Aorta (tissue), 5 donors: ENCODE results near the gene ABLIM3. TPM values are rescaled to one million over a fixed set of nuclear protein-coding genes. Genes with fewer than 3 reads are reported as not detected.

Source experiments
- ATAC-seq: fragments of 200-7000 bp; cut with Tn5 transposase; one replicate; pipeline ENCODE4 v1.9.1; 2022; ENCODE audit warnings: moderate library complexity; ENCODE audit not compliant: low FRiP score
- DNase-seq, 2 donors: peaks; one replicate each; pipeline ENCODE4 v3.0.0-alpha.2; 2020
- H3K27ac ChIP-seq, 2 donors: one replicate each; pipeline ENCODE4 v1.5.1; 2013; ENCODE audit warnings: low read length in 2 of 2, mild to moderate bottlenecking in 2 of 2, moderate library complexity in 2 of 2, control low read depth in 1 of 2, inconsistent platforms in 1 of 2, low read depth in 1 of 2
- H3K27me3 ChIP-seq, 2 donors: one replicate each; pipeline ENCODE4 v1.6.1; 2013; ENCODE audit warnings: control low read depth in 1 of 2, low read length in 1 of 2, mild to moderate bottlenecking in 1 of 2, moderate library complexity in 1 of 2; ENCODE audit not compliant: insufficient read depth in 2 of 2, control insufficient read depth in 1 of 2
- H3K36me3 ChIP-seq, 2 donors: one replicate each; pipeline ENCODE4 v1.6.1; 2013; ENCODE audit warnings: control low read depth in 1 of 2, low read length in 1 of 2, mild to moderate bottlenecking in 1 of 2; ENCODE audit not compliant: insufficient read depth in 2 of 2, control insufficient read depth in 1 of 2
- H3K4me1 ChIP-seq, 2 donors: one replicate each; pipeline ENCODE4 v1.6.1; 2013; ENCODE audit warnings: low read length in 2 of 2, control low read depth in 1 of 2, mild to moderate bottlenecking in 1 of 2, moderate library complexity in 1 of 2; ENCODE audit not compliant: insufficient read depth in 2 of 2, control insufficient read depth in 1 of 2
- H3K4me3 ChIP-seq, 2 donors: one replicate each; pipeline ENCODE4 v1.5.1; 2013; ENCODE audit warnings: low read length in 2 of 2, control low read depth in 1 of 2, mild to moderate bottlenecking in 1 of 2
- H3K9me3 ChIP-seq: one replicate; pipeline ENCODE4 v1.6.1; 2013; ENCODE audit warnings: mild to moderate bottlenecking, low read length; ENCODE audit not compliant: control insufficient read depth
- WGBS, 2 donors: extraction: QIAGEN DNeasy Blood & Tissue Kit; methylation state at CpG; one replicate each; pipeline ENCODE4 v1.1.7; 2013; 5-methylcytosine and 5-hydroxymethylcytosine counted together
- intact Hi-C, 2 donors: fragments of 100-400 bp; cut with DNase I; formaldehyde crosslinking; loops; one replicate each; pipeline versions ENCODE4 v1.14.2 to v1.15.0; 2022
- long read RNA-seq, 2 donors: library from polyadenylated mRNA; unstranded; transcript quantifications; one replicate each; pipeline ENCODE4 v2.0.0, GENCODE V29; 2020 to 2021
- polyA plus RNA-seq, 2 donors: library from polyadenylated mRNA; stranded (reverse); fragments of 200-250 nt; gene quantifications; one replicate each; pipeline ENCODE4 v1.2.3, GENCODE V29; 2013
- total RNA-seq, 2 donors: library from RNA; stranded (reverse); fragmentation: NEBNext Ultra II Directional; extraction: Animal tissue kit (Norgen Biotek cat#: 25700); gene quantifications; one replicate each; pipeline ENCODE4 v1.2.1, GENCODE V29; 2021
- donor health status: healthy with polysubstance abuse.
- donor health status: Bipolar disorder and iron deficiency.
- donor health status: DM: no; HTN: no; CAD: no.
- donor health status: DM: no; HTN: no; CAD: no.
- donor health status: DM: yes; HTN: yes; CAD: no.

ABLIM3 gene
- total RNA-seq (10 to 100 TPM; 44.4 to 46.0 TPM), polyA plus RNA-seq (10 to 100 TPM; 15.8 to 33.1 TPM)
- long read RNA-seq, donor 1, partial matches to known transcripts = 27 of 36 reads
- long read RNA-seq, donor 1, other reads (novel, unspliced or antisense) = 6 of 36 reads
- long read RNA-seq, donor 2, partial matches to known transcripts = 2 of 11 reads
- long read RNA-seq, donor 2, other reads (novel, unspliced or antisense) = 9 of 11 reads

DNA sequence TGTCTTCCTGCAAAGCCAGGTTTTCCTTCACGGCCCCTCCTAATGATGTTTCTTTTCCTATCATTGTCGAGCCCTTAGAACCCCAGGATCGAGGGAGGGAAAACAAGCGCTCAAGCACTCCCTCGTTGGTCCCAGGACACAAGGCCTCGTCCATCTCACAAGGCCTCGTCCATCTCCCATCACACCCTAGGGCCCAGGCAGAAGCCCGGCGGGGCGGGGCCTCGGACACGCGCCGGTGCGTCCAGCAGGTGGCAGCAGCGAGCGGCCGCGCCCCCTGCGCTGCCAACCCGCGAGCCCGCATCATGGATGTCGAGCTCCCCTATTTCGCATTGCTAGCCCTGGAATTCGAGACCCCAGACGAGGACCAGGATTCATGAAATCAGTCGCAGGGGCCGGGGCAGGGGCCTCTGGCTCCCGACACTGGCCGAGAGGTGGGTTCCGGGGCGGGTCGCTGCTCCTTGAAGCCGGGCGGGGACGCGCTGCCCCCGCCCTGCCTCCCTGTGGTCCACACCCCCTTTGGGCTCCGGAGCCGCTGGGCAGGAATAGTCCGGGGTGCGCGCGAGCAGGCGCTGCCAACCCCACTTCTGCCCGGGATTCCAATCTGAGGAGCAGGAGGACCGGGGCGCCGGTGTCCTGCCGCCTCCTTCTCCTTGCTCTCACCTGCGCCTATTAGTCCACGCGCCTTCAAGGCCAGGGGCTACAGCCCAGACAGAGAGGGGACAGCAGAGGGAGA lies at the start of gene ABLIM3:
TSS of gene ABLIM3 (plus strand) at position 270 of the 733 bp plus-strand sequence. CDS start 603 bp downstream, outside the sequence.
- 5 to 6% methylated on average over 50 to 54 of the region's 54 CpGs for WGBS, 2 donors
- H3K4me1 ChIP-seq = no peaks in the 10 kb centered on the region
- H3K27me3 ChIP-seq = no peaks in the 10 kb centered on the region
- H3K4me3 ChIP-seq = peak within 1 kb of the TSS; percentile 50 to 67
- DNase-seq = peak; percentile 80 to 90
- peak; percentile 93 for ATAC-seq
- no peaks in the 10 kb centered on the region for H3K36me3 ChIP-seq
- H3K9me3 ChIP-seq = no peaks in the 10 kb centered on the region
- peak within 1 kb of the TSS in 1 of 2 donors; percentile 14 for H3K27ac ChIP-seq
- intact Hi-C loops = loop anchor here (2.0 to 5.0 kb wide), 3 partner anchors 86 to 426 kb away; no protein-coding TSS in a partner anchor

- Histone ChIP-seq H3K36me3 (no peaks in the 10 kb centered on the region), H3K9me3 (peaks cover 5% of the 10 kb centered on the region), H3K4me3 (no peak overlapping the region), H3K27ac (no peak overlapping the region), H3K27me3 (no peaks in the 10 kb centered on the region), H3K4me1 (no peaks in the 10 kb centered on the region)
- no peak for ATAC-seq
- 46% methylated on average over 2 of the region's 2 CpGs for WGBS, 2 donors
- DNase-seq = no peak
- intact Hi-C loops = no loop called here
Observed at GRCh38 chr5:149093625-149094024, 47.7 kb upstream of the ABLIM3 start.

- ATAC-seq (no peak), DNase-seq (no peak)
- Histone ChIP-seq H3K4me1 (no peaks in the 10 kb centered on the region), H3K27me3 (no peaks in the 10 kb centered on the region), H3K9me3 (peaks cover 5% of the 10 kb centered on the region), H3K4me3 (no peak overlapping the region), H3K27ac (no peak overlapping the region), H3K36me3 (no peaks in the 10 kb centered on the region)
- 75 to 78% methylated on average over 2 of the region's 2 CpGs for WGBS, 2 donors
- intact Hi-C loops = no loop called here
Observed at GRCh38 chr5:149094996-149095395, 46.3 kb upstream of the ABLIM3 start.

DNA sequence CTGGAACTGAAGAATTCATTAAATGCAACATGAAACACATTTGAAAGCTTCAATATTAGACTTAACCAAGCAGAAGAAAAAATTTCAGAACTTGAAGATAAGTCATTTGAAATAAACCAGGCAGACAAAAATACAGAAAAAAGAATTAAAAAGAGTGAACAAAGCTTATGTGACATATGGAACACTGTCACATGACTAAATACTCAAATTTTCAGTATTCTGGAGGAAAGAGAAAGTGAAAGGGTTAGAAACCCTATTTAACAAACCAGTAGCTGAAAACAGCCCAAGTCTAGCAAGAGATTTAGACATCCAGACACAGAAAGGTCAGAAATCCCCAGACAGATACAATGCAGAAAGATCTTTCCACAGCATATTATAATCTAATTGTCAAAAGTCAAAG lies 41.4 kb upstream of the ABLIM3 start:
- ATAC-seq (no peak), DNase-seq (no peak)
- Histone ChIP-seq H3K27ac (no peak overlapping the region), H3K4me3 (no peak overlapping the region), H3K9me3 (peaks cover 4% of the 10 kb centered on the region), H3K36me3 (no peaks in the 10 kb centered on the region), H3K27me3 (no peaks in the 10 kb centered on the region), H3K4me1 (no peaks in the 10 kb centered on the region)
- intact Hi-C loops = no loop called here

- intact Hi-C loops = no loop called here
- ATAC-seq = no peak
Observed at GRCh38 chr5:149100331-149100730, 41.0 kb upstream of the ABLIM3 start.

GRCh38 chr5:149108651-149109280 lies 32.5 kb upstream of the ABLIM3 start:
- intact Hi-C loops = no loop called here
- WGBS, 2 donors = 25 to 30% methylated on average over 2 of the region's 2 CpGs
- H3K27me3 ChIP-seq = no peaks in the 10 kb centered on the region
- no peak overlapping the region for H3K4me3 ChIP-seq
- no peaks in the 10 kb centered on the region for H3K36me3 ChIP-seq
- ATAC-seq (no peak), DNase-seq (no peak)
- no peaks in the 10 kb centered on the region for H3K9me3 ChIP-seq
- H3K27ac ChIP-seq = no peak overlapping the region
- no peaks in the 10 kb centered on the region for H3K4me1 ChIP-seq

More at GRCh38 chr5:149100331-149100730, 41.0 kb upstream of the ABLIM3 start:
- H3K27me3 ChIP-seq = no peaks in the 10 kb centered on the region
- no peaks in the 10 kb centered on the region for H3K4me1 ChIP-seq
- H3K9me3 ChIP-seq = peaks cover 3% of the 10 kb centered on the region
- DNase-seq = no peak
- no peaks in the 10 kb centered on the region for H3K36me3 ChIP-seq
- no peak overlapping the region for H3K4me3 ChIP-seq
- H3K27ac ChIP-seq = no peak overlapping the region

DNA sequence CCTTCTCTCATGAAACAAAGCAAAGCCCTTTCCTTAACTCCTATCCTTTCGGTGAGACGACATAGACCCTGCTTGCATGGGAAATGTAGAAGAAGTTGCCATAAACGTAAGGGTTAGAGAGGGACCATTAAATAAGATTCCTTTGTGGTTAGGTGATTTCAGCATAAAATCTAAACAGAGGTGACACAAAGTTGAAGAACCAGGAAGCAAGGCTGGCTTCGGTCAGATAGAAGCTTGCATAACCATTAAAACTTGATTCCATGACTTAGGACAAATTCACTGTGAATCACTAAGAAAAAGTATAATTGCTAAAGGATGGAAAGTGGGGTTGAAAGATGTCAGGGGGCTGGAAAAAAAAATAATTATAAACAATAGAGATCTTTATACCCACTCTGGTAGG lies 30.9 kb upstream of the ABLIM3 start:
- Histone ChIP-seq H3K4me1 (no peaks in the 10 kb centered on the region), H3K27ac (no peak overlapping the region), H3K36me3 (no peaks in the 10 kb centered on the region), H3K4me3 (no peak overlapping the region), H3K9me3 (no peaks in the 10 kb centered on the region), H3K27me3 (no peaks in the 10 kb centered on the region)
- 92 to 94% methylated on average over 4 of the region's 4 CpGs for WGBS, 2 donors
- ATAC-seq (no peak), DNase-seq (no peak)
- intact Hi-C loops = loop anchor here (5.0 to 10.0 kb wide), 4 partner anchors 76 to 666 kb away; no protein-coding TSS in a partner anchor

DNA sequence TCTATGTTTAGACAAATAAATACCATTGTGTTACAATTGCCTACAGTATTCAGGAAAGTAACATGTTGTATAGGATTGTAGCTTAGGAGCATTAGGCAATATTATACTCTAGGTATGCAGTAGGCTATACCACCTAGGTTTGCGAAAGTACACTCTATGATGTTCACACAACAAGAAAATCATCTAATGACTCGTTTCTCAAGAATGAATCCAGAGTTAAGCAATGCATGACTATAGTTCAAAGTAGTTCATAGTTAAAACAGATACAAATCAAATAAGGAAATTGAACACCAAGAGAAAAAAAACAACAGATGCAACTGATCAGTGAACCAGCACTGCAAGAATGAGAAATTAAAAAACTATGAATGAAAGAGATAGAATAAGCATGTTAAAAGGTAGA lies 27.6 kb upstream of the ABLIM3 start:
- Histone ChIP-seq H3K27ac (no peak overlapping the region), H3K27me3 (no peaks in the 10 kb centered on the region), H3K9me3 (no peaks in the 10 kb centered on the region), H3K4me3 (no peak overlapping the region), H3K4me1 (no peaks in the 10 kb centered on the region), H3K36me3 (no peaks in the 10 kb centered on the region)
- ATAC-seq (no peak), DNase-seq (no peak)
- intact Hi-C loops = loop anchor here (5.0 to 10.0 kb wide), 4 partner anchors 79 to 669 kb away; no protein-coding TSS in a partner anchor
- WGBS, 2 donors = 85 to 86% methylated on average over 2 of the region's 2 CpGs
